ENCODE data around the gene MAD1L1.

MAD1L1 gene

DNA sequence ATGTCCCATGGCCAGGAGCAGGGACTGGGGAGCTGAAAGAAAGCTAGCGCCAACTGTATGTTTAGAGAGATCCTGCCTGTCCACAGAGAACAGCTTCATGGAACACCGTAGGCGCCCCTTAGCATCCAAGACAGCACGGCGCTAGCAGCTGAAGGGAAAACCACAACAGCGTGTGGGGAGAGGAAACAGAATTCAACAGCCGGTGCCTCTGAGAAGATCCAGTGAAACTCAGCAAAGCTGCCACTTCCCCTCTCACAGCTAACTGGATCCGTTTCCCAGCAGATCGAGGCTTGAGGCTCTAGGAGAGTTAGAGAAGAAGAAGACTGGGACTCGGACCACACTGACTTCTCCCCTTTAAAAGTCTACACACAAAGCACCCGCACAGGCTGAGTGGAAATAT is 145.0 kb downstream of the MAD1L1 start:
- no peak for DNase-seq (ENCODE audit: low read depth in 3 of 3)

DNA sequence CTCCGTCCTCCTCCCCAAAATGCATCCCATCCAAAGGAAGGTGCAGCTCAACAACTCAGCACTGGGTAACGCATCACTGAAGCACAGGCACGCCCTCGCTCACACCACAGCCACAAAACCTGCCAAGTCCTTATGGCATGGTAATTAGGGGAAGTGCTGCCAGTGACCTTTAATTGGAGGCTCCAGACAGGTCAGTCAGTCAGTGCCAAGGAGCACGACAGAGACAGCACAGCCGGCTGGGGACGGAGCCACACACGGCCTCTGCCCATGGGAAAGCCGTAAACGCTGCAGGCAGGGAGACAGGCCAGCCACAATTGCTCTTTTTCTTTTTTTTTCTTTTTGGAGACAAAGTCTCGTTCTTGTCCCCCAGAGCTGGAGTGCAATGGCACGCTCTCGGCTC is 146.5 kb downstream of the MAD1L1 start:
- no peak for DNase-seq (ENCODE audit: low read depth in 3 of 3)

DNA sequence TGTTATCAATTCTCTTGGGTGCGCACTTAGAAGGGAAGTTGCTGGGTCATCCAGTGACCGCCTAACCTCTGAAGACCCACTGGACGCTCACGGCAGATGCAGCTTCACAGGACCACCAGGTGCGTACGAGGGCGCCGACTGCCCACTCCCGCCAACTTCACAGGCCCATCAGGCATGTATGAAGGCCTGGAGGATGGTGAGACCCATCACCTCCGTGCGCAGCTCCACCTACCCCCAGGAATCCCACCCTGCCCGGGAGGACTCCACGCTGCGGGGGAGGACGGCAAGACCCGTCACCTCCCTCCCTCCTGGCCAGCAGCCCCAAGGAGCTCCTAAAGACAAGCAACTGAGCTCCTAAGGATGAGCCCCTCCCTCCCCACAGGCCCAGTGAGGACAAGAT is 146.9 kb downstream of the MAD1L1 start:
- no peak for DNase-seq (ENCODE audit: low read depth in 3 of 3)

DNA sequence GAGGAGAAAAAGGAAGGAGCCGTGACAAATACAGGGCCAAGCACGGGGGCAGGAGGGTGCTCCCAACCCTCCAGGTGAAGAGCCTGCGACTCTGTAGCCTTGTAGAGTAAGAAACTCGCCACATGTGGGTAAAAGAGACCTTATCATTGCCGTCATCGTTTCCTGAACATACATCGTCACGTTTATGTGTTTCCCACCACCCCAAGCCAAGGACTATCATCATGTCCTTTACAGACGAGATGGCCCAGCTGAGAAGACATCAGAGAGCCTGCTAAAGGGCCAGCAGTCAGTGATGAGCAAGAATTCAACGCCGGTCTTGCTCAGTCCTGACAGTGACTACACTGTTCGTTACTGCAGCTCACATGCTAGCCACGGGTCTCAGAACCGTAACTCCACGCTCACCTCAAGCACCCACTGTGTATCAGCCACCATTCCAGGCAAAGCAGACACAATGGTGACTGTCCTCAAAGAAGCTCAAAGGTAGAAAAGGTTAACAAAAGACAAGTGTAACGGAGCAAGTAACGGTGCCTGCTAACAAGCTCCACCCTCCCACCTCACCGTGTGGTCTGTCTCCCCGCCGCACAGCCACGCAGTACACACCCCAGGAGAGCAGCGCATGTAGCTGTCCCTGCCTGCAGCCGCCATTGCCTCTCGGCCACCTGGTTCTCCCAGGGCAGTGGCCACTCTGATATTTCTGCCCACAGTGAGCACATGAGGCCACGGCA is 147.8 kb downstream of the MAD1L1 start:
- no peak for DNase-seq (ENCODE audit: low read depth in 3 of 3)

DNA sequence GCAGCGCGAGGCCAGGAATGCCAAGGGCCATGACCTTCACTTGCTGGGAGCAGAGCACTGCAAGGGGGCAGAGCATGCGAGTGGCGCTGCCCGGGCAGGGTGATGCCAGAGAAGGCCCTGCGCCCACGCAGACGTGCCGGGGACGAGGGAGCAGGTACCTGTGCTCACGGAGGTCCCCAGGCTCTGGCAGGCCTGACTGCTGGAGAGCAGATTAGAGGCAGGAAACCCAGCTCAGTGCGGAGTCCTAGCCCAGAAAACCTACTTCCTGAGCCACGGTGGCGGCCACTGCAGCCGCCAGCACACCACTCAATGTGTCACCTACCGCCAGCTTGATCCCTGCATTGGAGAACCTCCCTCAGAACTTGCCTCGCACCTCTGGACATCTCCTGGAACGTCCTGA is 148.4 kb downstream of the MAD1L1 start:
- DNase-seq (ENCODE audit: low read depth in 3 of 3) = no peak

DNA sequence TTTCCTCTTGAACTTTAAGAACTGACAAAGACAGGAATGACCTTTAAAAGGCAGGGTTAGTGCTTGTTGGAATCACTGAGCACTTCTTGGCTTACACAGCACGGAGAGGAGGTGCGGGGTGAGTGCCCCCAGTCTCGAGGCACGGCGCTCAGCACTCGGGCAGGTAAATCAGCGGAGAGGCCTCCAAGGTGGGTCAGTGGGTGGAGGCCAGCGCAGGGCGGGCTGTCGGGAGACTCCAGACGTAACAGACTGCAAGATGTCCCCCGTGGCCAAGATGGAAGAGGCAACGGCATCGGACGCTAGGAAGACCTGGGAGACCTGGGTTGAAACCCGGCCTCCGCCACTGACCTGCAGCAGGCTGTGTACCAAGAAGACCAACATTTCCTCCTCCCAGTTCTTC is 149.4 kb downstream of the MAD1L1 start:
- no peak for DNase-seq (ENCODE audit: low read depth in 3 of 3)

DNA sequence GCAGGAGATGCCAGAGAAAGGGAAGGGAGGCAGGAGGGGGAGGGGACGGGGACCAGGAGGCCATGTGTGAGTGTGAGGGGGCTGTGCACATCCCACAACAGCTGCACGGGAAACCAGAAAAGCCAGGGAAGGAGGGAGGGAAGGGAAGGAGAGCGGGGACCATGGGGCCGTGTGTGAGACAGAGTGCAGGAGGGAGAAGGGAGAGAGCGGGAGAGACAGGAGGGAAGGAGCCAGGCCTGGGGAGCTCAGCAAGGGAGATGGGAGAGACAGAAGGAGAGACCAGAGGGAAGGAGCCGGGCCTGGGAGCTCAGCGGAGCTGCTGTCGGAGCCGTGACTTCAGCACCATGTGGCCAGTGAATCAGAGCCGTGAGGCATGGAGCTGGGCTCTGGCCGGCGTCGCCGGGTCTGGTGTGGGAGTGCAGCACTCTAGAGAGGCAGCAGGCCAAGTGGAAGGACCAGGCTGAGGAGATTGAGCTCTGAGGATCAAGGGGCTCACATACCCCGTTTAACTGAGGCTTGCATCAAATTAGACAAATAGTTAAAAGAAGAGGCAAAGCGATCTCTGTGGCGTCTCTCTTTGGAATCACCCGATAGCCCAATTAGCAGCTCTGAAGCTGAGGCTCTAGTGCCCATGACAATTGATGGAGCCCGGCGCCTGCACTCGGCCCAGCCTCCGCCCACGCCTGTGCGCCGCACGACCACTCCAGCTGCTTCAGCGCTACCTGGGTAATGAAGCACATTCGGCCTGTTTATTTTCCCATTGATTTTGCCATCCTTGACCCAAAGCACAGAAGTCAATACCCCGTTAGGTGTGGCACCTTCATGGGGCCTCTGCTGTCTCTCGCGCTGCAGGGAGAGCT is 150.4 kb downstream of the MAD1L1 start:
- DNase-seq (ENCODE audit: low read depth in 3 of 3) = no peak

DNA sequence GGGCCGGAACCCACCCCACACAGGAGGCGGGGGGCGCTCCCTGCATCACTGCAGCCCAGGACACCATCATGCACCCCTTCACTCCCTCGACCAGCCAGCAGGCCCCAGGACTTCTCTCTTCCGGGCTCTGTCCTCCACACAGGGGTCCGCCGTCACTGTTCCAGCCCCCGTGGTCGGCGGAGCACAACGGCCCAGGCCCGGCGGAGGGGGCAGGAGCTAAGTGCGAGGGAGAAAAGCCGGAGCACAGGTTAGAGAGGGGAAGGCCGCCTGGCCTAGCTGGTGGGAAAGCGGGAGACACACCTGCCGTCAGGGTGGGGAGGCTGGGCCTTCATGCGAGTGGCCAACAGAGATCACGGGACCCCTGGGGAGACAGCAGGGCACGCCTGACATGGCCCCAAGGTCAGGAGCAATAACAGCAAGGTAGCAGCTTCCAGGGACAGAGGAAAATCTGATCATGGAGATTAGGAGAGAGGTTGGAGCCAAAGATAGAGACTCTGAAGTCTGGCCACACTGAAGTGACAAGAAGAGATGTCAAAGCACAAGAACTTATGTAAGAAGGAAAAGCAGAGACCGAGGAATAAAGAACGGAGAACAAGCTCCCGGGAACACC is 151.1 kb downstream of the MAD1L1 start:
- DNase-seq (ENCODE audit: low read depth in 3 of 3) = no peak

DNA sequence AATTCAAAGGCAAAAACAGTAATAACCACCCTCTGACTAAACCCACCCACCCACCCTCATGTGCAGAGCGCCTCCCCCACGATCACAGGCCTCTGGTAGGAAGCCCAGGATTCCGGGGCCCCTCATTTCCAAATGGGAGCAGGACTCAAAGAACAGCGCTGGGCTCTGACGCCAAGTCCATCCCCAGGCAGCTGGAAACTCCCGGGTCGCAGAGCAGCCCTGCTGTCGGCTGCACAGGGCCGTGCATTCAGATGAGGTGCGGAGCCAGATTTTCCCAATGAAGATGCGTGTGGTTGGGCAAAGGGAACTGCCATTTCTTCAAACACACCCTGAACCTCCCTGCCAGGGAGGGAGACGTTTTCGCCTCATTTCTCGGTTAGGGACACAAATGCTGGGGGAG is 152.3 kb downstream of the MAD1L1 start:
- no peak for DNase-seq (ENCODE audit: low read depth in 3 of 3)

DNA sequence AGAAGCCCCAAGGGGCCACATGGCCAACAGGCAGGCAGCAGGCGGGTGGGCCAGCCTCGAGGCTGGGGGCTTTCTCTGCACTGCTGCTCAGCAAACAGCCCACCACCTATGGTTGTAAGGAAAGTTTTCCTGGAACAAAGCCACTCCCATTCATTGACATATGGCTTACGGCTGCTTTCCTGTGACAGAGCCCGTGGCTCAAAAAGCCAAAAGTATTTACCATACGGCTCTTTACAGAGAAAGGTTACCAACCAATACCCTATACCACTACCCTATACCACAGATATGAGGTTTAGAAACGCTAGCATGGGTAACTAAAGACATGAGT is 152.7 kb downstream of the MAD1L1 start:
- no peak for DNase-seq (ENCODE audit: low read depth in 3 of 3)

DNA sequence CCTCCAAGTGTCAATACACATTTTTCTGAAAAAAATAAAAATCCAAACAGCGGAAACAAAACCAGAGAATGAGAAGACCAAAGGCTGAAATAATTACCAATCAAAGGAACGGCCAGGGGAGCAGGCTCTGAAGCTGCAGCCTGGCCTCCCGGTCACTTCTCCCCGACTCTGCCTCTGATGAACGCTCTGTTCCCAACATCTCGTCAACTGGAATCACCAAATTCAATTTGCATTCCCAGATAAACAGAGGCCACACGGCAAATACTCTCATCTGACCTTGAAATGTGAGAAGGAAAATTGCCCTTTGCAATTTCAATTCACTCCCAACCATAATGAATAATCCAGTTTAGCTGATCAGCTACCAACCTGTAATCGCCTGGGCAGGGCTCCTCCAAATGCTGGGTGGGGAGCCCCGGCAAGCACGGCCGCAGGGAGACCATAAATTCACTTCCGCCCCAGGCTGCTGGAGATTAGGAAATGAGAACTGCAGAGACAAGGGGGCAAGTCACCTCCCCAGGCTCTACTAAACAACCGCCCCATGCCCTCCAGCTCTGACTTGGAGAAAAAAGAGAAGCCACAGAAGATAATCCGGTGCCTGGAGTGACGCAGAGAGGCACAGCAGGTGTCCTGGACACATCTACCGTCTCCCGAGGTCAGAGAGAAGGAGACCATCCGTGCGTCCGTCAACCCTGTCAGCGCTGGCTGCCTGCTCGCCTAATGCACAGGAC is 153.2 kb downstream of the MAD1L1 start:
- no peak for DNase-seq (ENCODE audit: low read depth in 3 of 3)

DNA sequence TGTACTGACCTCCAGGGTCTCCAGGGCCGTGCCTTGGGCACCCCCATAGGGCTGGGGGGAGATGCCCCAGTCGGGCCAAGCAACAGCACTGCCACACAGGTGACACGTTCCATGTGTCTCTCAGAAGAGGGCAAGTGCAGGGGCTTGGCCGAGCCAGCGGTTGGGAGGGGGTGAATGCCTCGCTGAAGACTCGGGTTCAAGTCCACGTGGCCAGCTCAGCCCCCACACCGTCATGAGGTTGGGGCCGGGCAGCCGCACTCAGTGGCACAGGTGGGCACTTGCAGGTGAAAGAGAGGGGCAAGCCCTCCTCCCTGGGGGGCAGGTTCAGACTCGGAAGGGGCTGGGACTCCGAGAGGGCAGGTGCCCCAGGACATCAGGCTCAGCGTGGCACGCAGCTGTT is 153.8 kb downstream of the MAD1L1 start:
- no peak for DNase-seq (ENCODE audit: low read depth in 3 of 3)

DNA sequence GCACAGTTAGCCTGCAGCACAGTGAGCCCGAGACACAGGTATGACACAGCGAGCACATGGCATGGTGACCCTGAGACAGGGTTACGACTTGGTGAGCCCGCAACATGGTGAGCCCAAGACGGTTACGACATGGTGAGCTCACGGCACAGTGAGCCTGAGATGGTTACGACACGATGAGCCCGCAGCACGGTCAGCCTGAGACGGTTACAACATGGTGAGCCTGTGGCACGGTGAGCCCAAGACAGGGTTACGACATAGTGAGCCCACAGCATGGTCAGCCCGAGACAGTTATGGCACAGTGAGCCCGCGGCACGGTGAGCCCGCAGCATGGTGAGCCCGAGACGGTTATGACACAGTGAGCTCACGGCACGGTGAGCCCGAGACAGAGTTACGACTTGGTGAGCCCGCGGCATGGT is 156.1 kb downstream of the MAD1L1 start:
- DNase-seq (ENCODE audit: low read depth in 3 of 3) = no peak

DNA sequence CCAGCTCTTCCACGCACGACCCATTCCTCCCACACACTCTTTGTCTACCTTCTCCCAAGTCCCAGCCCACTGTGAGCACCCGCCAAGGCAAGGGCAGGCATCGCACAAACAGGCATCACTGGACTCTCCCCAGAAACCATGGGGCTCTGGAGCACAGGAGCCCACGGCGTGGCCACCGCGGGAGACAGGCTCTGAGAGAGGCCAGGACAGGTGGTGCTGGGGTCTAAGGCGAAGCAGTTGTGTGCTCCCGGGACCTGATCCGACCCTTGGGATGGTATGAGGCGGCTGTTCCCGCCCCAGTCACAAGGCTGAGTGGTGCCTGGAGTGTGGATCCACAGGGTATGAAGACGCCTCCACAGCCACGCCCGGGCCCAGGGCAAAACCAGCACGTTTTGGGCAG is 156.9 kb downstream of the MAD1L1 start:
- no peak for DNase-seq (ENCODE audit: low read depth in 3 of 3)

DNA sequence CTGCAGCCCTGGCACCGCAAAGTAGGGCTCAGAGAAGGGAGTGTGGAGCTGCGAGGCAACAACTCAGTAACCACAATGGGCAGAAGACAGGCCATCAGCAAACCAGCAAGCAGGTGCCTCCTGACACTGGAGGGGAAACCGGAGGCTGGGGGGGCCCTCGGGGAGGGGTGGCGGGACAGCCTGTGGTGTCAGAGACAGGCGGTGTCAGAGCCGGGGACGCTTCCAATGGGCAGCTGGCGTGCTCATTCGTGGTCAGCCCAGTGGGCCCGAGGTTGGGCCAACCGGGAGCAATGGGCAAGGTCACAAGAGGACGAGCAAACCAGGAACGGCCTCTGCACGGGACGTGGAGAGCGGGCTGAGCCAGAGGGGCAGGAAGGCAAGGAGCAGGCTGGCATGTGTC is 158.1 kb downstream of the MAD1L1 start:
- no peak for DNase-seq (ENCODE audit: low read depth in 3 of 3)

DNA sequence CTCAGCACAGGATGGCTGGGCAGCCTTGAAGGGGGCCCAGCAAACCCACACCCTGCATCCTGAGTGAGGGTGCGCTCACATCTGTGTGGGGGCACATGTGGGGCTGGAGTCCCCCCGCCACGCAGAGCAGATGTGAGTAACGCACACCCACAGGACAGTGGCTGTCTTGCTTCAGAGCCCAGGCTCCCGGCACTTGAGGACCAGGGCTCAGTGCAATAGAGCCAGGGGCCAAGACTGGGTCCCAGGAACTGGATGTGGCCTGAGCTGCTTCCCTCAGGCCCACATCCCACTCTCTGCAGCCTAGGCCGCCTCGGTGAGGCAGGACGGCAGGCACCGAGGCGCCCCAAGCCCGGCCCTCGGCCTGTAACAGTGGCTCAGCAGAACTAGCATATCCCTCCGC is 159.9 kb downstream of the MAD1L1 start:
- DNase-seq (ENCODE audit: low read depth in 3 of 3) = no peak

DNA sequence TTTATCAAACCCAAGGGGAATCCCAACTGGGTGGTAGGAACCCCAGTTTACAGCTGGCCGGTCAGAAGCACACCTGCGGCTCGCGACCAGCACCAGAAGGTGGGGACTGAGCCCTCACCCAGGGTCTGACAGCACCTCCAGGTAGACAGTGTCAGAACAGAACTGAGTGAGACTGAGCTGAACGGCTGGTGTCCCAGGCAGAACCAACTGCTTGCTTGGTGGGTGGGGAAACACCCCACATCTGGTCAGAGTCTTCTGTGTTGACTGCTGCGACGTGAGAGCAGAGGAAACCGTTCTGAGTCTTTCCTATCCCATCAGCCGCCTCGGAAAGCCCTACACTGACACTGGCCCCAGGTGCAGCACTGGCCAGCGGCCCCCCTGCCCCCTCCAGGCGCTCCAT is 160.7 kb downstream of the MAD1L1 start:
- DNase-seq (ENCODE audit: low read depth in 3 of 3) = no peak

DNA sequence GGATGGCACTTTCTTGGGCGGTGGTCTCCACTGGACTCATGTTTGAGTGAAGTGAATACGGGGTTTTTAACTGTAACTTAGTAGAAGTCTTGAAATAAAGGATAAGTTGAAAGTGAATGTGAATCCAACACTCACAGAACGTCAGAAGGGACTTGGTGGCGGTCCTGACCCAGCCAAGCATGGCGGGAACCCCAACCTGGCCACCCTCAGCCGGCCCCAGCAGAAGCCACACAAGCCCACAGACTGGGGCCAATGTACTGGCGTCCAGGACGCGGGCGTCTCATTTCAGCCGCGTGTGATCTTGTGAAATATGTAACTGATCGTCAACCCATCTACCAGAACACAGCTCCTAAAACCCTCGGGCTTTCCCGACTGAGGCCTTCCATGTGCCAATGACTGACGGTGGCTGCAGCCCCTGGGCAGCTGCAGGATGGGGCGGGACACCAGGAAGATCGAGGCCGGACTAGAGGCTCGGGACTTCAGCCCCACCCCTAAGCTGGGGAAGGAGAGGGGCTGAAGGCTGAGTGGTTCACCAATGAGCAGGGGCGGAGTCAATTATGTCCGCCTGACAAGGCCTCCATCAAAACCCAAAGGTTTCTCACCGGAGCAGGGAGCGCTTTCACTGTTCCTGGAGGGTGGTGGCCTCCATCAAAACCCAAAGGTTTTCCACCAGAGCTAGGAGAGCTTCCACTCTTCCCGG is 161.5 kb downstream of the MAD1L1 start:
- no peak for DNase-seq (ENCODE audit: low read depth in 3 of 3)

DNA sequence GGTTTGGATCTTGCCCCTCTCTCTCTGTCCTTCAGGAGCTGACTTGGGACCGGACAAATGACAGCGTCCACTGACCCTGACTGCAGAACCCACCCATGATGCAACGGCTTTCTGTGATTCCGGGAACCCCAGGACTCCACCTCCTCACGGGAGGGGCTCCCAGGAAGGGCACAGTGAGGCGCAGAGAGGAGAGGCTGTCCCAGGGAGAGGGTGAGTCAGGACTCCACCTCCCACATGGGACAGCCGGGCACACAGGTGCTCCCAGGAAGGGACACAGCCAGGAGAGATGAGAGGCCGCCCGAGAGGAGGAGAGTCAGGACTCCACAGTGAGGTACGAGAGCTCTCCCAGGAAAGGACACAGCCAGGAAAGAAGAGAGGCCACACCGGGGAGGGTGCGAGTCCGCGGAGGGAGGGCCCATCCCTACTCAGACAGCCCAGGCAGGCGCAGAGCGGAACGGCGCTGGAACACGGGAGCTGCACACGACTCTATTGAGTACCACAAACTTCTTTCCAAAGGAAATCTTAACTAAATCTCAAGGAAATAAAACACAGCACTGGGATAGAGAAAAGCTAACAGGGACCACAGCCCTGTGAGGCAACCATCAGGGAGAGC is 162.5 kb downstream of the MAD1L1 start:
- DNase-seq (ENCODE audit: low read depth in 3 of 3) = no peak

DNA sequence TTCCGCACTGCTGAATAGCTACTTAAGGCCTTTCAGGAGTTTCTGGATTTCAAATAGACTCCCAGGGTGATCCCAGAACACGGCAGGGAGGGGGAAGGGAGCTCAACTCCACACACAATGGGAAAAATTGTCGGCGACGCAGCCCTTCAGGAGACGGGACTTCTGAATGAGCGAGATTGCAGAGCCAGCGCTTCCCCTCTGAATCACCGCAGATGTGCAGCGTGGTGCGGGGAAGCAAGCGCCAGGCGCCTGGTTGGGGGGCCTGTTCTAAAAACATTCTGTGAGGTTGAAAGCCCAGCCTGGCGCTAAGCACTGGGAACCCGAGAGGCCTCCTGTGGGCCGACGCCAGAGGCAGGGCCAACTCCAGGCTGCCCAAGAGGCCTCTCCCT is 163.3 kb downstream of the MAD1L1 start:
- no peak for DNase-seq (ENCODE audit: low read depth in 3 of 3)

DNA sequence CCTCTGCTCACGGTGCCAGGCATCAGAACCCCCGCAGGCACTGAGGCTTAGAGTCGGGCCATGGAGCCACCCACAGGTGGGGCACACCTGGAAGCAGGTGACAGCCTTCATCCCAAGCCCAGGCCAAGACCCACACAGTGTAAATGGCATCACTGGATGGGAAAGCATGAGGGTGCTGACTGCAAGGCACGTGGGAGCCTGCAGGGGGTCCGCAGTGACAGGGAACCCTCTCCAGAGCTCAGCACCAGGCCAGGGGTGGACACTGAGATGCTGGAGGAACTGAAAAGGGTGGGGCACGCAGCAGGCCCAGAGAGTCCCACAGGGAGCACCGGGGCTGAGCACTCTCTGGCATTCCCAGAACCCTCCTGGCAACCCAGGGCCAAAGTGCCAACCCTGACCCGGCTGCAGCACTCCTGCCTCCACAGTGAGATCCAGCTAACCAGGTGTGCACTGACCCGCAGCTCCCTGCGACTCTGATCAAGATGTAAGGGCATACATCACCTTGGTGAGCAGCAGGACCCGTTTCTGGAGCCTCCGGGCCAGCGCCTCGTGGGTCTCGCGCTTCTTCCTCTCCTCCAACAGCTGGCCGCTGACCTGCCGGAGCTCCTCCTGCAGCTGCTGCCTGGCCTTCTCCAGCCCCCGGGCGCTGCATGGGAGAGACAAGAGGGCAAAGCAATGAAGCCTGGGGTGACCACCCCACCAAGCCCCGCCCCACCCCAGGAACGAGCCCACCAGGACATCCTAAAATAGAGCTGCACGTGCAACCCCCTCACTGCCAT is 163.9 kb downstream of the MAD1L1 start:
- no peak for DNase-seq (ENCODE audit: low read depth in 3 of 3)

All from stimulated activated CD4-positive, alpha-beta T cell treated with anti-CD3 and anti-CD28 coated beads, TNF-alpha, amount 100 ng/mL, for 48 hours (primary cell).